ENCODE results near the gene DRGX. TPM values are rescaled to one million over a fixed set of nuclear protein-coding genes. Genes with fewer than 3 reads are reported as not detected.

DRGX gene
- total and polyA plus RNA-seq, 2 donors (not counting 1 experiment from before 2014, with no cell fraction given), result not detected

DNA sequence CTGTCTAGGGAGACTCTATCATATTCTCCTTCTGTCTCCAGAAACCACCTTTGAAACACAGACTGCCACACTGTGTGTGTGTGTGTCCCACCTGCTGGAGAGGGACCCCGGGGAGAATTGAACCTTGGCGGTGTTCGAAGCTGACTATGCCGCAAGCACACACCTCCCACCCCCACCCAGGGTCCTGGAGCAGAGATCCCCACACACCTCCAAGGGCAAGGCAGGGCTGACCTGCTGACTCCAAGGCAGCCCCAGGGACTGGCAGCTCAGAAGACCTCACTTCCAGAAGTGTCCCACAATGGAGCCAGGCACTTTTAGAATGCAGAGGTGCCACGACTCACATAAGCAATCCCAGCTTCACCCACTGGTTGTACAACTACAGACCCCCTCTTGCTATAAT, 13.1 kb downstream of the DRGX start:
- Mint-ChIP-seq H3K4me1 (no peaks in the 10 kb centered on the region), H3K9me3 (ENCODE audit: insufficient read depth) (no peaks in the 10 kb centered on the region), H3K27me3 (peaks cover 14% of the 10 kb centered on the region), H3K4me3 (no peak overlapping the region), H3K27ac (no peak overlapping the region)
- peaks cover 0 to 8% (median 0%) of the 10 kb centered on the region in 4 experiments for H3K27me3 ChIP-seq (replicated peaks in 1 of 4; ENCODE audit: control extremely low read depth in 1 of 4, control insufficient read depth in 3 of 4, insufficient read depth in 4 of 4, low read length in 3 of 4)
- WGBS (ENCODE audit: insufficient coverage), result 78% methylated on average over 3 of the region's 5 CpGs
- H2AFZ ChIP-seq (ENCODE audit: insufficient read depth, low read depth, low read length, poor library complexity, severe bottlenecking), result no peak overlapping the region
- CTCF ChIA-PET, result no interaction called here
- H3K79me2 ChIP-seq (ENCODE audit: control insufficient read depth, insufficient read depth, low read length), result no peaks in the 10 kb centered on the region
- no peak overlapping the region for H3K4me2 ChIP-seq (replicated peaks; ENCODE audit: low read depth, low read length, poor library complexity, severe bottlenecking)
- no peaks in the 10 kb centered on the region for H3K4me1 ChIP-seq (ENCODE audit: control insufficient read depth in 2 of 2, insufficient read depth in 2 of 2, low read length in 2 of 2)
- no peaks in the 10 kb centered on the region for H4K20me1 ChIP-seq (ENCODE audit: control insufficient read depth, insufficient read depth, low read length, poor library complexity, severe bottlenecking)
- H3K4me3 ChIP-seq (ENCODE audit: control extremely low read depth in 1 of 5, extremely low read depth in 1 of 5, insufficient read depth in 1 of 5, low read depth in 2 of 5, low read length in 4 of 5), result no peak overlapping the region
- no peak overlapping the region for H3K27ac ChIP-seq (ENCODE audit: low read length in 2 of 2)
- DNase-seq (no peak), ATAC-seq (ENCODE audit: low read depth) (no peak)
- TF ChIP-seq EZH2 (IDR thresholded peaks at IDR 0.05; ENCODE audit: borderline replicate concordance, insufficient read depth, low read depth, low read length, poor library complexity, severe bottlenecking), result no peak
- TF ChIP-seq, protein P1, sequence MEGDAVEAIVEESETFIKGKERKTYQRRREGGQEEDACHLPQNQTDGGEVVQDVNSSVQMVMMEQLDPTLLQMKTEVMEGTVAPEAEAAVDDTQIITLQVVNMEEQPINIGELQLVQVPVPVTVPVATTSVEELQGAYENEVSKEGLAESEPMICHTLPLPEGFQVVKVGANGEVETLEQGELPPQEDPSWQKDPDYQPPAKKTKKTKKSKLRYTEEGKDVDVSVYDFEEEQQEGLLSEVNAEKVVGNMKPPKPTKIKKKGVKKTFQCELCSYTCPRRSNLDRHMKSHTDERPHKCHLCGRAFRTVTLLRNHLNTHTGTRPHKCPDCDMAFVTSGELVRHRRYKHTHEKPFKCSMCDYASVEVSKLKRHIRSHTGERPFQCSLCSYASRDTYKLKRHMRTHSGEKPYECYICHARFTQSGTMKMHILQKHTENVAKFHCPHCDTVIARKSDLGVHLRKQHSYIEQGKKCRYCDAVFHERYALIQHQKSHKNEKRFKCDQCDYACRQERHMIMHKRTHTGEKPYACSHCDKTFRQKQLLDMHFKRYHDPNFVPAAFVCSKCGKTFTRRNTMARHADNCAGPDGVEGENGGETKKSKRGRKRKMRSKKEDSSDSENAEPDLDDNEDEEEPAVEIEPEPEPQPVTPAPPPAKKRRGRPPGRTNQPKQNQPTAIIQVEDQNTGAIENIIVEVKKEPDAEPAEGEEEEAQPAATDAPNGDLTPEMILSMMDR (IDR thresholded peaks at IDR 0.05), result no peak
- H3K9ac ChIP-seq (ENCODE audit: low read length), result no peak overlapping the region
- no peaks in the 10 kb centered on the region for H3K36me3 ChIP-seq (replicated peaks in 1 of 2; ENCODE audit: control extremely low read depth in 1 of 2, control insufficient read depth in 1 of 2, extremely low read depth in 1 of 2, insufficient read depth in 2 of 2, low read length in 1 of 2)
- POLR2A ChIA-PET, result no interaction called here
- intact Hi-C loops (cut with micrococcal nuclease), result no loop called here
- no peaks in the 10 kb centered on the region for H3K9me3 ChIP-seq (ENCODE audit: control extremely low read depth in 1 of 3, control insufficient read depth in 2 of 3, insufficient read depth in 1 of 3, low read length in 2 of 3)

DNA sequence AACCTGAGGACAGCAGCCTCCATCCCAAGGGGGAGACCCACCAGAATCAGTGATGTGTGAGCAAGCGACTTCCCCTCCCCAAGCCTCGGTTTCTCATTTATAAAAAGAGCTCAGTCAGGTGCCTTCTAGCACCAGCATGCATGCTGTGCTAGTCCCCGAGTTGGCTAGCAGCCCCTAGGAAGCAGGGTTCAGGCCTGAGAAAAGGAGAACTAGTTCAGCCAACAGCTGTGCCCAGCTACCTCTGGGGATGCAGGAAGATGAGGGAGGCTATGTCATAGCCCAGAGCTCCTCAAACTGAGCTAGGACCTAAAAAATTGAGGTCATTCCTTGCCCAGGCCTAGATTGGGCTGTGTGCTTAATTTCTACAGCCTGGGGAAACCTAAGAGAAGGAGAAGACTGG, 13.7 kb downstream of the DRGX start:
- Mint-ChIP-seq H3K4me1 (no peaks in the 10 kb centered on the region), H3K4me3 (no peak overlapping the region)
- CTCF ChIA-PET, result no interaction called here

More for the DNA sequence above, 13.7 kb downstream of the DRGX start:
- H3K9me3 ChIP-seq (ENCODE audit: control extremely low read depth in 1 of 3, control insufficient read depth in 2 of 3, insufficient read depth in 1 of 3, low read length in 2 of 3), result no peaks in the 10 kb centered on the region
- TF ChIP-seq EZH2 (IDR thresholded peaks at IDR 0.05; ENCODE audit: borderline replicate concordance, insufficient read depth, low read depth, low read length, poor library complexity, severe bottlenecking), result no peak
- TF ChIP-seq, protein P1 (IDR thresholded peaks at IDR 0.05), result no peak
- H4K20me1 ChIP-seq (ENCODE audit: control insufficient read depth, insufficient read depth, low read length, poor library complexity, severe bottlenecking), result no peaks in the 10 kb centered on the region
- H3K36me3 ChIP-seq (replicated peaks in 1 of 2; ENCODE audit: control extremely low read depth in 1 of 2, control insufficient read depth in 1 of 2, extremely low read depth in 1 of 2, insufficient read depth in 2 of 2, low read length in 1 of 2), result no peaks in the 10 kb centered on the region
- POLR2A ChIA-PET, result no interaction called here
- H3K27ac ChIP-seq (ENCODE audit: low read length in 2 of 2), result no peak overlapping the region
- no peak overlapping the region for H3K4me2 ChIP-seq (replicated peaks; ENCODE audit: low read depth, low read length, poor library complexity, severe bottlenecking)
- Mint-ChIP-seq H3K9me3 (ENCODE audit: insufficient read depth) (no peaks in the 10 kb centered on the region), H3K27ac (no peak overlapping the region), H3K27me3 (peaks cover 14% of the 10 kb centered on the region)
- peaks cover 0 to 8% (median 0%) of the 10 kb centered on the region in 4 experiments for H3K27me3 ChIP-seq (replicated peaks in 1 of 4; ENCODE audit: control extremely low read depth in 1 of 4, control insufficient read depth in 3 of 4, insufficient read depth in 4 of 4, low read length in 3 of 4)
- no peak for ATAC-seq (ENCODE audit: low read depth)
- H3K4me3 ChIP-seq (ENCODE audit: control extremely low read depth in 1 of 5, extremely low read depth in 1 of 5, insufficient read depth in 1 of 5, low read depth in 2 of 5, low read length in 4 of 5), result no peak overlapping the region
- intact Hi-C loops (cut with micrococcal nuclease), result no loop called here
- no peaks in the 10 kb centered on the region for H3K79me2 ChIP-seq (ENCODE audit: control insufficient read depth, insufficient read depth, low read length)
- no peak for DNase-seq
- WGBS (ENCODE audit: insufficient coverage), result 37% methylated on average over 3 of the region's 3 CpGs
- no peak overlapping the region for H3K9ac ChIP-seq (ENCODE audit: low read length)
- H3K4me1 ChIP-seq (ENCODE audit: control insufficient read depth in 2 of 2, insufficient read depth in 2 of 2, low read length in 2 of 2), result no peaks in the 10 kb centered on the region
- H2AFZ ChIP-seq (ENCODE audit: insufficient read depth, low read depth, low read length, poor library complexity, severe bottlenecking), result no peak overlapping the region

All from B cell (primary cell).